Nucleus accumbens (tissue), 56 donors: Measurements from ENCODE around the gene EFCAB3.
"Not testable (repeated sequence)": the region's sequence is repeated elsewhere in the genome, so short reads cannot be mapped to it uniquely, and the experiment has no call there.

Experiments
- DNase-seq, 56 donors: peaks; one replicate each; lab custom pipeline; 2025; lab: John Stamatoyannopoulos, UW

EFCAB3 gene

GRCh38 chr17:62458483-62458882 is 78.1 kb downstream of the EFCAB3 start:
- DNase-seq, result not testable (repeated sequence)

- DNase-seq, result not testable (repeated sequence)
Measured at GRCh38 chr17:62464422-62464821, 84.1 kb downstream of the EFCAB3 start.

- not testable (repeated sequence) for DNase-seq
Measured at GRCh38 chr17:62465271-62465670, 84.9 kb downstream of the EFCAB3 start.
